Mesothelial cell of epicardium (in vitro differentiated cells): ENCODE measurements around the gene ATP6V0C. TPM values are rescaled to one million over a fixed set of nuclear protein-coding genes. Genes with fewer than 3 reads are reported as not detected.

Experiments
- DNase-seq, 2 experiments: peaks; one replicate each; pipeline ENCODE4 v3.0.0; 2021; ENCODE audit warnings: low spot score in 2 of 2; ENCODE audit not compliant: unreplicated experiment in 2 of 2
- H3K27ac Mint-ChIP-seq: 2 replicates; pipeline ENCODE4 v1.8.0; 2021; ENCODE audit warnings: mixed read lengths
- H3K27me3 Mint-ChIP-seq: 2 replicates; pipeline ENCODE4 v1.8.0; 2021; ENCODE audit warnings: low read depth, mixed read lengths
- H3K36me3 Mint-ChIP-seq: 2 replicates; pipeline ENCODE4 v1.8.0; 2021; ENCODE audit warnings: mixed read lengths
- H3K4me1 Mint-ChIP-seq: 2 replicates; pipeline ENCODE4 v1.8.0; 2021; ENCODE audit warnings: mixed read lengths
- H3K4me3 Mint-ChIP-seq: 2 replicates; pipeline ENCODE4 v1.8.0; 2021; ENCODE audit warnings: mild to moderate bottlenecking, moderate library complexity, mixed read lengths
- H3K9me3 Mint-ChIP-seq: 2 replicates; pipeline ENCODE4 v1.8.0; 2021; ENCODE audit warnings: mixed read lengths
- CTCF ChIP-seq: fragments of 200-600 bp; sonication (generic); IDR thresholded peaks from one replicate; pipeline ENCODE4 v1.5.0; 2021; ENCODE audit warnings: antibody characterized with exemption; ENCODE audit not compliant: unreplicated experiment
- total RNA-seq: library from RNA; stranded (reverse); gene quantifications from 3 replicates; pipeline ENCODE4 v1.2.1, GENCODE V29; 2021

The ATP6V0C gene
- total RNA-seq, 1 donor from 2014 or later = 143 TPM

GRCh38 chr16:2518823-2519710, 5.3 kb downstream of the ATP6V0C start:
- Mint-ChIP-seq H3K4me1 (peaks cover 42% of the 10 kb centered on the region), H3K27me3 (no peaks in the 10 kb centered on the region), H3K9me3 (no peaks in the 10 kb centered on the region), H3K36me3 (no peaks in the 10 kb centered on the region), H3K27ac (peak overlapping the region; percentile 96), H3K4me3 (peak overlapping the region; percentile 59)
- DNase-seq = no peak
- no peak for TF ChIP-seq CTCF

GRCh38 chr16:2519711-2520080, 5.9 kb downstream of the ATP6V0C start:
- Mint-ChIP-seq H3K27me3 (no peaks in the 10 kb centered on the region), H3K36me3 (peaks cover 6% of the 10 kb centered on the region), H3K9me3 (no peaks in the 10 kb centered on the region), H3K27ac (peak overlapping the region; percentile 96), H3K4me3 (peak overlapping the region; percentile 59), H3K4me1 (peaks cover 40% of the 10 kb centered on the region)
- no peak for TF ChIP-seq CTCF
- DNase-seq = no peak

- H3K9me3 Mint-ChIP-seq = no peaks in the 10 kb centered on the region
- H3K36me3 Mint-ChIP-seq = peaks cover 8% of the 10 kb centered on the region
- peak; percentile 90 to 91 for DNase-seq
- H3K27ac Mint-ChIP-seq = peak within 1 kb of the TSS; percentile 96
- no peak for TF ChIP-seq CTCF
- H3K4me3 Mint-ChIP-seq = peak within 1 kb of the TSS; percentile 77
- peaks cover 35% of the 10 kb centered on the region for H3K4me1 Mint-ChIP-seq
- no peaks in the 10 kb centered on the region for H3K27me3 Mint-ChIP-seq
These were observed 6.5 kb downstream of the ATP6V0C start, which contains the start of gene AMDHD2 for GRCh38 chr16:2520097-2520783. Gene AMDHD2, plus strand, starts transcription at chr16:2520371. Its CDS starts 88 bp downstream, at chr16:2520459.

GRCh38 chr16:2520784-2521531, 7.2 kb downstream of the ATP6V0C start:
- no peak for TF ChIP-seq CTCF
- H3K4me3 Mint-ChIP-seq = peak overlapping the region; percentile 77
- H3K4me1 Mint-ChIP-seq = peaks cover 28% of the 10 kb centered on the region
- peak overlapping the region; percentile 89 for H3K27ac Mint-ChIP-seq
- H3K36me3 Mint-ChIP-seq = peaks cover 8% of the 10 kb centered on the region
- H3K9me3 Mint-ChIP-seq = no peaks in the 10 kb centered on the region
- DNase-seq = no peak
- no peaks in the 10 kb centered on the region for H3K27me3 Mint-ChIP-seq

DNA sequence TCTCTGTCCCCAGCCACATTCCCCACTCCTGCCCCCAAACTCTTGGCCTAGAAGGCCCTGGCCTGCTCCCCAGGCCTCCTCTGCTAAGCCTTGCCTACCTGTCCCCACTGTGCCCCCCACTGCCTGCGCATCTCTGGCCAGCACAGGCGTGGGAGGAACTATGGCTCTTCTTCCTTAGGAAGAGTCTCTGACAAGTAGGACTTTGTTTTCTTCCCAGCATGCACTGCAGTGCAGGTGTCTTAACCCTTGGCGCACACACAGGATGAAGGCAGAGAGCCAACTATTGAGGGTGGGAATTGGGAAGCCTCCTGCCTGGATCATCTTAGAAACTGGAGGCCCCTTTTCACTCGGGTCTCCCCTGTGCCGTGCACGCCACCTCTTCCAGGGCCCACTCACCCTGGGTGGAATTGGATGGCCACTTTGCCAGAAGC, 10.1 kb downstream of the ATP6V0C start:
- Mint-ChIP-seq H3K9me3 (no peaks in the 10 kb centered on the region), H3K4me3 (no peak overlapping the region), H3K27me3 (no peaks in the 10 kb centered on the region), H3K36me3 (peaks cover 8% of the 10 kb centered on the region), H3K4me1 (peaks cover 12% of the 10 kb centered on the region), H3K27ac (no peak overlapping the region)
- DNase-seq = no peak
- TF ChIP-seq CTCF = no peak
